SK-MEL-5 (cell line): Measurements from ENCODE around the gene KANK3. TPM values are rescaled to one million over a fixed set of nuclear protein-coding genes. Genes with fewer than 3 reads are reported as not detected.
A peak's percentile ranks its signal among the peaks of the same experiment; 100 is the strongest.
"Not testable (repeated sequence)": the region's sequence is repeated elsewhere in the genome, so short reads cannot be mapped to it uniquely, and the experiment has no call there.

ENCODE experiments used
- DNase-seq: peaks from one replicate; pipeline ENCODE4 v3.0.0-alpha.2; 2016; ENCODE audit warnings: low read depth, low spot score
- in situ Hi-C: cut with HindIII; loops from 2 replicates; pipeline ENCODE4 v1.10.0; 2016; ENCODE audit warnings: low sequenced_read_pairs, high pct_unique_total_duplicates, low pct_unique_long_range_greater_than_20kb
- polyA plus RNA-seq, 2 experiments: library from polyadenylated mRNA; depleted of rRNA; stranded (reverse); fragments of >200 nt; gene quantifications; 2 replicates each; pipeline ENCODE4 v1.2.3, GENCODE V29; 2015
- total RNA-seq: library from RNA; depleted of rRNA; stranded (reverse); fragments of >200 nt; shearing (Covaris generic); gene quantifications from 2 replicates; pipeline ENCODE4 v1.2.3, GENCODE V29; 2014; rRNA removed

Gene KANK3
- 0.11 and 0.24 TPM in 2 replicates for total RNA-seq
- 0.49 and 0.71 TPM in 2 replicates for polyA plus RNA-seq (2015; cell fraction: cytosol; rRNA removed)
- polyA plus RNA-seq (2015; cell fraction: nucleus; rRNA removed) = 4.7 and 8.2 TPM in 2 replicates

- peak; percentile 90 for DNase-seq
- in situ Hi-C loops = no loop called here
These were observed at the start of gene KANK3 for GRCh38 chr19:8342684-8343482. Gene KANK3 (minus strand): TSS chr19:8343262. CDS start chr19:8337828, 5,434 bp downstream.

GRCh38 chr19:8392017-8392591 lies 49.0 kb upstream of the KANK3 start:
- DNase-seq = no peak
- in situ Hi-C loops = no loop called here

GRCh38 chr19:8391198-8392016 lies 48.3 kb upstream of the KANK3 start:
- in situ Hi-C loops = no loop called here
- DNase-seq = no peak

GRCh38 chr19:8390617-8390981 lies 47.5 kb upstream of the KANK3 start:
- peak; percentile 89 for DNase-seq
- in situ Hi-C loops = no loop called here

GRCh38 chr19:8389891-8390616 lies 47.0 kb upstream of the KANK3 start, which contains the start of gene RAB11B:
Gene RAB11B (plus strand): TSS chr19:8390360. CDS start chr19:8390417, 57 bp downstream.
- peak; percentile 99 for DNase-seq
- in situ Hi-C loops = no loop called here

- DNase-seq = no peak
- in situ Hi-C loops = no loop called here
These were observed 45.5 kb upstream of the KANK3 start for GRCh38 chr19:8388612-8388958.

GRCh38 chr19:8387688-8388611 lies 44.9 kb upstream of the KANK3 start:
- DNase-seq = no peak
- in situ Hi-C loops = no loop called here

- no peak for DNase-seq
- in situ Hi-C loops = no loop called here
These were observed 43.9 kb upstream of the KANK3 start for GRCh38 chr19:8386990-8387389.

- DNase-seq, in situ Hi-C loops: not testable (repeated sequence)
These were observed 43.4 kb upstream of the KANK3 start for GRCh38 chr19:8386419-8386818.

GRCh38 chr19:8385566-8385965 lies 42.5 kb upstream of the KANK3 start:
- in situ Hi-C loops, DNase-seq: not testable (repeated sequence)

- DNase-seq, in situ Hi-C loops: not testable (repeated sequence)
These were observed 42.0 kb upstream of the KANK3 start for GRCh38 chr19:8385103-8385502.

GRCh38 chr19:8384569-8384968 lies 41.5 kb upstream of the KANK3 start:
- DNase-seq, in situ Hi-C loops: not testable (repeated sequence)

GRCh38 chr19:8379156-8379891 lies 36.3 kb upstream of the KANK3 start:
- in situ Hi-C loops, DNase-seq: not testable (repeated sequence)

- in situ Hi-C loops = no loop called here
- no peak for DNase-seq
These were observed 34.5 kb upstream of the KANK3 start for GRCh38 chr19:8377598-8377997.

- DNase-seq, in situ Hi-C loops: not testable (repeated sequence)
These were observed 33.4 kb upstream of the KANK3 start for GRCh38 chr19:8376373-8376974.
